ENCODE data around the gene KLC1.

The KLC1 gene

DNA sequence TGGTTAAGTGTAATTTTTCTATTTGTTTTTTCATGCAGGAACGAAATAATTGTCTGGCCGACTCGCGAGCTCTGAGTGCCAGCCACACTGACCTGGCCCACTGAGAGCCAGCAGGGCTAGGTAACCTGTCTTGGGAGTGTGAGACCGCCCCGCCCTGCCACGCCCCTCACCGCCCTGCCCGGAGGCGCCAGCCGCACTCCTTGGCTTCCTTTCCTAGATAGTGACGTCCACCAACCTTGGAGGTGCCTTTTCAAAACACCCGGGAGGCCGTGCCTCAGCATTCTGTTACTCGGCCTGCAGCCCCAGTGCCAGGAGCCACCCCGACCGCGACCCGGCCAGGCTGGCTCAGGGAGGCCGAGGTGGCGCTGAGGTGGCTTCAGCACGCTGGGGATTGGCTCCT is 64.5 kb downstream of the KLC1 start:
- DNase-seq: no peak

DNA sequence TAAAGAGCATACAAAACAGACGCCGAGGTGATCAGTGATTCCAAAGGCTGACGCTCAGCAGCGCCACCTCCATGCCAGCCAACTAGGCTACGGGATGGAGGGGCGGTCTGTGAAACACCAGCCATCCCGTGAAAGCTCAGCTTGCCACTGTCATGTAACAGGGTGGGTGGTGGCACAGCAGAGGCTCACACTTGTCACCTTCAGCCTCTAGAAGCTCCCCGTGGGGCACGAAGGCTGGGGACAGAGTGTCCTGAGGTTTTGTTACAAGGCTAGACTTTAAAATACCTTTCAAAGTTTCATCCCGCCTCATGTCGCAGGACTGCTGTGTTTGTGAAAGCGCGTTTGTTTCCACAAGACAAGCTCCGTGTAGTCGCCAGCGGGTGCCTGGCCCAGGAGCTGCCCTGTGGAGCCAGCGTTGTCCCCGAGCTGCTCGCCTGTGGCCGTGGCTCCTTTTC is 65.6 kb downstream of the KLC1 start:
- no peak for DNase-seq

DNA sequence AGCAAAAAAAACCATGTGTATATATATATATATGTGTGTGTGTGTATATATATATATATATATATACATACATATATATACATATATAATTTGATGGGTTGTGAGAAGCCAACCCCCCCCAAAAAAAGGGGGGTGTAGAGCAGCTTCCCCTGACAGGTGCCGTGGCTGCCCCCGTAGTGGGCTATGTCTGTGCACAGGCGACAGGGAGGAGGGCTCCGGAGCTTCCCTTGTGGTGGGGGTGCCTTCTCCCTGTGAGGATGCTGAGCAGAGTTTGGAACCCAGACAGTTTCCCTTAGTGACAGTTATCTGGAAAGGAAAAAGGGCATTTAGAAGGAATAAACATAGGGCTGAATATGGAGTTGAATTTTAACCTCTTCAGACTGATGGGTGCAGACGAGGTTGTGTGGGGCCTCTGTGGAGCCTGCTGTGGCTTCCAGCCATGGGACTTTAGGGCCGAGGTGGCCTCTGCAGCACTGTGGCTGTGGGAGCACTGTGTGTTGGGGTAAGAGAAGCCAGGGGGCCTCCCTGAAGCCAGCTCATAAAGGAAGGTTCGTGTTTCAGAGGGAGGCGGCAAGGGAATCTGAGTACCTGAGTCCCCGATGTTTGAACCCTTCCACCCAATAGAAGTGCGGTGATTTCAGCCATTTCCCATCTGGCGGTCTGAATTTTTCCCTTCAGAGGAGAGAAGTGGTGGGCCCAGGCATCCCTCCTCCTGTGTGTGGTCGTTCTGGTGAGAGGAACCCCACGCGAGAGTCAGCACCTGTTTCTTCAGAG is 66.5 kb downstream of the KLC1 start:
- no peak for DNase-seq

DNA sequence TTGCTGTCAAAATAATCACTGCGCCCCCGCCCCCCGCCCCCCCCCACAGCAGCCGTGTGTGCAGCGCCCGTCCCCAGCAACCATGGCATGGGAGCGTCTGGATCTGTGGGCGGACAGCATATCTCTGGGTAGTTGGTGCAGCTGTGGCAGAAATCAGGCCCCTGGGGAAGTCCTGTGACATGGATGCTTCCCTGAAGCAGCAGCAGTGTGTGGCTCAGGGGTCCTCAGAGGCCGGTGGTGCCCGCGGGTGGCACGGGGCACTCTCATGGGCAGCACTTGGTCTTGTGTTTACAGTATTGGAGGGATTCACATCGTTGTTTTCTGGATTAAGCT is 67.0 kb downstream of the KLC1 start:
- DNase-seq: no peak

DNA sequence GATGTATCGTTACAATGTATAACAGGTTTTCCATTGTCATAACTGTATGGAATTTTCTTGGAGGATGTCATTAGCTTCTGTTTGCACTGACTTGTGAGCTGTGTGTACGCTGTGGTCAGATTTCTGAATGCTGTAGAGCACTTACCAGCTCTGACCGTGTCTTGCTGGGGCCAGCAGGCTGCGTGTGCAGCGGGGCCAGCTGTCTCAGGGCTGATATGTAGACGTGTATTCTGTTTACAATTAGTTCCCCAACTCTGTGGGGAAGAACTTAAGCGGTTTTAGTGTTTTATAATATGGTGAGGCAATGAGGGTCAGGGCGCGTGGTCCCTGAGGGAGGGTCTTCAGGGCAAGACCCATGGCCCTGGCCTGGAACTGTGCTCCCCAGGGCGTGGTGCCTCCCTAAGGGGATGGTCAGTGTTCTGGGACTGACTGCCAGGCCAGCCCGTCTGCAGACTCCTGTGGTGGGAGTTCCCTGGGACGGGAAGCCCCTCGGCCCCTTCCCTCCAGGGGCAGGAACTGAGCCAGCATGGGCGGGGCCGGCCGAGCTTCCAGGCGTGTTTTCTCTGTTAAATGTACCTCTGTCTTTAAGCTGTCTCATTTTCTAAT is 67.6 kb downstream of the KLC1 start:
- DNase-seq: no peak

DNA sequence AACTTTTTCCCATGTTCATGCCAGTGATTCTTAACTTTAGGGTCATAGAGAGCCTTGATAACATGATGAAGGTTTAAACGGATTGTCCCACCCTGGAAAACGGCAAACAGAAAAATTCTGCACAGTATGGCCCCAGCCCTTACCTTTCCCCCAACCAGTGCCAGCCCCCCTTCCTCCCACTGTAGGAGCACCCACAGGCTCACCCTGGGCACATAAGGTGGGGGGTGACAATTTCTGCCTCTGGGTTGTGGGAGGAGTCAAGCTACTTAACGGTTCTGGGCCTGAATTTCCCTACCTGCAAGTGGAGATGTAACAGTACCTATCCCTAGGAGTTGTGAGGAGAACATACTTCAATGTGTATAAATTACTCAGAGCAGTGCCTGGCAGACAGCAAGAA is 68.2 kb downstream of the KLC1 start:
- no peak for DNase-seq

DNA sequence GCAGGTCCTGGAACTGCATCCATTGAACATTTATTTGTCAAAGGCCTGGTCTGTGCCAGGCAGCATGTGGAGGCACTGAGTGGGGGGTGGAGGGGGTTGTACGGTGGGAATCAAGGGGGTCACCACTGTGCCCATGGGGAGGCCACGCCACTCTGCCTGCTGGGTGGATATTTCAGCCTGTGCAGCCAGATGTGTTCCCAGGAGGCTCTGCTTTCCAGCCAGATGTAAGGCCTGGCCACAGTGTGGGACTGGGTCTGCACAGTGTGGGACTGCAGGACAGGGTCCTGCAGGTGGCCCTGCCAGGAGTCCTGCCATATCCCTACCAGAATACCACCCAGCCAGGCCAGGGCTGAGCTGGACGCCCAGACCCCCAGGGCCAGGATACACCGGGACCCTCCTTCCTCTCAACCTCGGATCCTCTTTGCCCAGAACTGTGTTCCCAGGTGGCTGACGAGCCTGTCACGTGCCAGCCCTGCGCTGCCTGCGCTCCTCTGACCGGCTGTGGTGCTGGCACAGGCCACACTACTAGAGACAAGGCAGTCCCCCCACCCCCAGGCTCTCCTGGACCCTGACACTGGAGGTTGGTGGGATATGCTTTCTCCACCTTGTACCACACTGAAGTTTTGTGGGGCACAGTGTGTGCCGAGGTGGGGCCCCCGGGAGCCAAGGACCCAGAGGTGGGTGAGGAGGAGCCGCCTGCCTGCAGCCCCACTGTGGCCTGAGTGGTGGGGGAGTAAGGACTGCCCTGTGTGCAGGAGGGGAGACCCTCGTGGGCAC is 68.8 kb downstream of the KLC1 start:
- no peak for DNase-seq

DNA sequence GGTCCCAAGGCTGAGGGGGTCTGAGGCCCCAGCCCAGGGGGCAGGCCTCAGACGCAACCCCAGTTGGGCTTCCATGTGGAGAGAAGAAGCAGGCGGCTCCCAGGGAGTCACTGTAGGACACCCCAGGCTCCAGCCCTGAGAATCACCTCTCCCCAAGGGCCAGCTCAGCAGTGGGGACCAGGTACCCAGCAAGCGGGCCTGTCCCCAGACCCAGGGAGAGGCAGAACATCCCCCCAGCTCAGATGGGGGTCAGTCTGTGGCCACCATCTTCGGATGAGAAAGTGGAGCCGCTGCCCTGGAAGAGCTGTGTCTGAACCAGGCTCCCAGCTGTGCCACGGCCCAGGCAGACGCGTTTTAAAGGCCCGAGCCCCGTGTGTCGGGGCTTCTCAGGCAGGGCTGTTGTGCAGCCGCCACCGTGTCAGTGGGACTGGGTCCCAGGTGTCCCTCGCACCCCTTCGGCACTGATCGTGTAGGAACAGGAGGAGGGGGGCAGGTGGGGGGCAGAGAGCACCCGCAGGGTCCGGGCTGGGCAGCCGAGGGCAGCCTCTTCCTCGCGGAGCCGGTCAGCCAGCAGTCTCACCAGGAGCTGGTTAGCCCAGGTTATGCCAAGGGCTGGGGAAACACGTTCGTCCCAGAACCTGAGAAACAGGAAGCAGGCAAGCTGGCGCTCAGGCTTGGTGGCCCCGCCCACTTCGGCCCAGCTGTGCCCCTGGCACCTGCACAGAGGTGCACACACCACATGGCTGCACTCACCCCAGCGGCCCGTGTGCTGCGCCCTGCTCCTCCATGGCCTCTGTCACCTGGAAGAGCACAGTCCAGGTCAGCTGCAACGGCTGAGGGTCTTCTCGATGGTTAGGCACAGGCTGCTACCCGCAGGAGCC is 69.6 kb downstream of the KLC1 start:
- DNase-seq: no peak

DNA sequence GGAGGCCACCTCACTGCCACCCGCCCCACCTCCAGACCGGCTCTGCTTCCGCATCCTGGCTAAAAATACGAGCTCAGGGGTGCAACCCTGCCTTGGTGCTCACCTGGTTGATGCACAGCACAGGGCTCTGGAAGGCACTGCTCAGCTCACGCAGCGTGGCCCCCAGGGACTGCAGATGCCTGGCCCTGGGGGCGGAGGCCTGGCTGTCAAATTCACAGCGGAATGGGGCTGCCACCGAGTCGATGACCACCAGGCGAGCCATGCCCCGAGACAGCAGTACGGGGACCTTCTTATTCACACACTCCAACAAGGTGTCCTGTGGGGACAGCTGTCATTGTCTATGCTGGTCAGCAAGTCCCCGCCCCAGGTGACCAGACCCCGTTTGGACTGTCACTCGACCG is 70.2 kb downstream of the KLC1 start:
- DNase-seq: no peak

DNA sequence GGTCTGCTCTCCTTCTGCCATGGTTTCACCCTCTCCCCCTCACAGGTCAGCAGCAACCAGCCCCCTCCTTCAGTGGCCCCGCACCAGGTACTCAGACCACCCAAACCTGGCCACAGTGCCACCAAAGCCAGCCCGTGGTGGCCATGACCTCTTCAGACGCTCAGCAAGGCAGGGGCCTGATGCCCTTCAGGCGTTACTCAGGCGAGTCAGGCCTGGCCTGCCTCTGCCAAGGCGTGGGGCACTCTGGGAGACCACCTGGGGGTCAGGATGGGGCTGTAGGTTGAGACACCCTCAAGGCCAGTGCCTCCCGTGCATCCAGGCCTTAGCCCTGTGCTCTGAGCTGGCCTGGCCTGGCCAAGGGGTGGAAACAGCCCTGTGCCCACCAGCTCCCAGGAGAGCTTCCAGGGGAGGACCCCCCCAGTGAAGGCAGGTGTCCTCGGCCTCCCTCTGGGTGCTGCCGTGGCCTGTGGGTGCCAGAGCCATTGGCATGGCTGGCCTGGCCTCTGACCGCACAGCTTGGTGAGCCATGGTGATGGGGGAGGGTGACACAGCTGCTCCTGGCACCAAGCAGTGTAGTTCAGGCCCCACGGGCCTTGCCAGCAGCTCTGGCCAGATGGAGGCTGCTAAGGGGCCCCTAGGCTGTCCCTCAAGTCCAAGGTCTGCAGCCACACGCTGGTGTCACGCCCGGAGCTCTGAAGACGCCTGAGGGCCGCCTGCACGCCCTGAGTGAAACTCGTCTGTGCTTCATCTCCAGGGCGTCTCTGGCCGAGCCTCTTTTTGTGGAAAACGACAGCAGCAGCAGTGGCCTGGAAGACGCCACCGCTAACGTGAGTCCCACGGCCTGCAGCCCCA is 71.1 kb downstream of the KLC1 start:
- no peak for DNase-seq

DNA sequence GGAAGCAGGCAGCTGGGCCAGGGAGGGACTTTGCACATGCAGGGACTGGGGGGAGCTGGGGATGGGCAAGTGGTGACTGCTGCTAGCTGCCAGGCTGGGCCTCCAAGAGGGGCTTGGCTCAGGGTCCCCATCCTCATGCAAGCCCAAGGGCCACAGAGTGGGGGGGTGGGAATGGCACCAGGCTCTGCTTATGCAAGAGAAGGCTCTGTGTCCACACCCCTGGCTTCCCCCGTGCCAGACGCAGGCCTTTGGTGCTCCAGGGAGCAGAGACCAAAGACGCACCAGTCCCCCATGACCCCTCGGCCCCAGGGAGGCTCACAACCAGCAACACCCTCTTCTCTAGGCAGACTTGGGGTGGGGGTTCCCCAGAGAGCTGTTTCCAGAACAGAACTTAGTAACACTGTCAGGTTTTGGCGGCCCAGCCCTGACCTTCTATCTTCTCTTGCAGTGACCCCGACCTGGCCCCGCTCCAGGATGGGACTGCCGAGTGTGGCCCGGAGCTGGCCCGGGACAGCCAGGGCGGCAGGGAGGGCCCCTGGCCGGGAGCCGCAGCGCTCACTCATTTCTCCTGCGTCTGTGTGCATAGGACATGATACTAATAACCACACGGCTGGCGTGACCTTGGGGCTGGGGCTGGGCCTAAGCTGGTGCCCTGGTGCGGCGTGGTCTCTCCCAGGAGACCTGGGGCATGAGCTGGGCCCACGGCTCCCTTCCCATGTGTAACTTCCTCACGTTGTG is 71.9 kb downstream of the KLC1 start:
- DNase-seq: no peak

DNA sequence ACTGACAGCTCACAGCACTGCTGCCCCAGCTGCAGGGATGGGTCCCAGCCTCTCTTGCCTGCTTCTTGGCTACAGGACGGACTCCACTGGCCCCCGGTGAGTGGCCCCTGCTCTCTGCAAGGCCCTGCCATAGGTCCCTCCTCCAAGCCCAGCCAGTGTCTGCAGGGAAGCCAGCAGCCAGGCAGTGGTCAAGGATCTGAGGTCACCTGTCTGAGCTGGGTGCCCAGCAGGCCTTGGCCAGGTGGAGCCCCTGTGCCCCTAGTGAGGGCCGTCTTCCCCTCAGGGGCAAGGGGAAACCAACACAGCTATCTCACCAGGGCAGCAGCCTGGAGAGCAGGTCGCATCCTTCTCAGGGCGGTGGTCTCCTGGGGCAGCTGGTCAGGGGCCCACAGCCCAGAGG is 73.1 kb downstream of the KLC1 start:
- DNase-seq: no peak

DNA sequence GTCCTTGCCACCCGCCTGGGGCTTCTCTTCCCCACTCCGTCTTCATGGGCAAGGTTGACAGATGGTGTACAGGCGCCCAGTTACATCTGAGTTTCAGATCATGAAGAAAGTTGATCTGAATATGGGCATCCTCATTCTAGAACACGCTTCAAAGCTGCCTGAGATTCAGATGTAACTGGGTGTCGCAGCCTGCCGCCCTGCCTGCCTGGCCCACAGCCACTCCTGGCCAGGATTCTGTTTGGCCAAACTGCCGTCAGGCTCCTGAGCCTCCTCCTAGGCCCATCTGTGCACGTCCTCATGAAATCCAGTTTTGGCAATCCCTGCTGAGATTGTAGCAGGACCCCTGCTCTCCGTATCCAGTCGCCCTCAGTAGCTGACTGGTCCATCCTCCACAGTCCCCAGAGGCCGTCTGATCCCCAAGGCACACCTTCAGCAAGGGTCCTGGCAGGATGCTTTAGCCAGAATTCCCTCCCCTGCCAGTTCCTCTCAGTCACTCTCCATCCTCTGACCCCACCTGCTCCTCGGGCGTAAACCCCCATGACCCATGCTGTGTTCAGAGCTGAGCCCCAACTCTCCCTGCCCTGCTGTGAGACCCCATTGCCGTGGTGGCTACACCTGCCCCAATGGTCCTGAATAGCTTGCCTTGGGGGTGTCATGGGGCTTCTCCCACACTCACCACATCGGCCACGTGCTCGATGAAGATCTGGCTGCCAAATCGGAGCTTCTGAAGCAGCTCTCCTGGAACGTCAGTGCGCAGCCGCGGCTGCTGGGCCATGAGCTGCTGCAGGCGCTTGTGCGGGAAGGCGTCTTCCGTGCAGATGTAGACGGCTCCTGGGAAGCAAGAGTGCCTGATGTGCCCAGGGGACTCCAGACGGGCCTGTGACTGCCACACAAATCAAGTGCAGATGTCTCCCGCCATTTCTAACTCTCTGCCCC is 73.8 kb downstream of the KLC1 start:
- no peak for DNase-seq

DNA sequence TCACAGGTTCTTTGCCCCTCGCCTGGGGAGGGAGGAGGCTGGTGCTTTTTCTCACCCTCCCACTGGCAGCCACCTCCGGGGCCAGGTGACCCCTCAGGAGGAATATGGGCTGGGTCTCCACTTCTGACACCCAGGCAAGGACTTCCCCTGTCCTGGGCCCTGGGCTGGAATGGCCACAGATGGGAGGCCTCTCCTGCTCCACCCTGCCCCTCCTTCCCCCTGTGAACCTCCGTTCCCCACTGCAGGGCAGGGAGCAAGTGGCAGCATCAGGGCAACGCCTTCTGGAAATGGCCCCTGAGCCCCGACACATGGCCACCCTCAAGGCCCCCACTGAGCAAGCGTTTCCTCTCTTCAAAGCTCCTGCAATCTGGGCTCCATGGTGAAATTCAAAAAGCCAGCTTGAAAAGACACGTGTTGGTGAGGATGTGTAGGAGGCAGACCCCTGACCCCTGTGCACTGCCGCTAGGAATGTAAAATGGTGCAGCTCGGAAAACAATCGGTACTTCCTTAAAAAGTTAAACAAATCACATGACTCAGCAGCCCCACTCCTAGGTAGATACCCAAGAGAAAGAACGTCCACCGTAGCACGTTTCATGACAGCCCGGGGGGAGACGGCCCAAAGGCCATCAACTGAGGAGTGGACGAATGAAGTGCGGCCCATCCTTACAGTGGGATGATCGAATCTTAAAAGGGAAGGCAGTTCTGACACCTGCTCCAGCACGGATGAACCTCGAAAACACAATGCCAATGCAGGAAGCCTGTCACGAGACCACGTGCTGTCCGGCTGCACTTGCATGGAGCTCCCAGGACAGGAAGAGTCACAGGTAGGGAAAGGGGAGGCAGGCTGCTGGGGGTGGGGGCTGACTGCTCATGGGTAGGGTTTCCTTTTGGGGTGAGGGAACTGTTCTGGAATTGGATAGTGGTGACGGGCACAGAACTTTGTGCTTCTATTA is 74.7 kb downstream of the KLC1 start:
- DNase-seq: no peak

DNA sequence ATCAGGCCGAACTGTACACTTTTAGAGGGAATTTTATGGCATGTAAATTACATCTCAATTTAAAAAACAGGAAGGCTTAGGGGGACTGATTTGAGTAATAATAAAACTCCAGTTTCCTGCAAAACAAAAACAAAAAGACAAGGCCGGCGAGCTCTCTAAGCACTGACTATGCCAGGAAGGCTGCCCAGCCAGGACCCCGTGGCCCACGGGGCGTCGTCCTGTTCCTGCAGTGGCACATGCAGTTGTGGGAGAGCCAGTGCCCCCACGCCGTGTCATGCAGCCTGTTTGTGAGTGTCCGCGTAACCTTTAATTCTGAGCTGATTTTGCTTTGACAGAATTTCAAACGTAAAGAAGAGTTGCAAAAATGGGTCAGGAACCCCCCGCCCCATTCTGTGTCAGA is 75.7 kb downstream of the KLC1 start:
- no peak for DNase-seq

DNA sequence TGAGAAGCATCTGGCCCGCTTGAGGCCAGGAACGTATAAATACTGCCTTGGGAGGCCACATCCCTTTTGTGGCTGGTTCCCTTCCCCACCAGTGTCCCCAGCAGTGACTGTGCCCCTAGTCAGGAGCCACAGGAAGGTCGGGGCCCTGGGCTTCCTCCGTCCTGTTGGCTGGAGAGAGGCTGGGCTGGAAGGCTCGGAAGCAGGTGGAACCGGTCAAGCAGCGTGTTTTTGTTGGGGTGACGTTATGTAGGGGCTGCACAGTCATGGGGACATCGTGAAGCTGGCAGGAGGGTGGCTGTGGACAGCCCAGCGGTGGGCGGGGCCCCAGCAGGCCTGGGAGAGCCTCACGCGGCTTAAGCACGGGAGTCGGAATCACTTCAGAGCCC is 76.1 kb downstream of the KLC1 start:
- no peak for DNase-seq

DNA sequence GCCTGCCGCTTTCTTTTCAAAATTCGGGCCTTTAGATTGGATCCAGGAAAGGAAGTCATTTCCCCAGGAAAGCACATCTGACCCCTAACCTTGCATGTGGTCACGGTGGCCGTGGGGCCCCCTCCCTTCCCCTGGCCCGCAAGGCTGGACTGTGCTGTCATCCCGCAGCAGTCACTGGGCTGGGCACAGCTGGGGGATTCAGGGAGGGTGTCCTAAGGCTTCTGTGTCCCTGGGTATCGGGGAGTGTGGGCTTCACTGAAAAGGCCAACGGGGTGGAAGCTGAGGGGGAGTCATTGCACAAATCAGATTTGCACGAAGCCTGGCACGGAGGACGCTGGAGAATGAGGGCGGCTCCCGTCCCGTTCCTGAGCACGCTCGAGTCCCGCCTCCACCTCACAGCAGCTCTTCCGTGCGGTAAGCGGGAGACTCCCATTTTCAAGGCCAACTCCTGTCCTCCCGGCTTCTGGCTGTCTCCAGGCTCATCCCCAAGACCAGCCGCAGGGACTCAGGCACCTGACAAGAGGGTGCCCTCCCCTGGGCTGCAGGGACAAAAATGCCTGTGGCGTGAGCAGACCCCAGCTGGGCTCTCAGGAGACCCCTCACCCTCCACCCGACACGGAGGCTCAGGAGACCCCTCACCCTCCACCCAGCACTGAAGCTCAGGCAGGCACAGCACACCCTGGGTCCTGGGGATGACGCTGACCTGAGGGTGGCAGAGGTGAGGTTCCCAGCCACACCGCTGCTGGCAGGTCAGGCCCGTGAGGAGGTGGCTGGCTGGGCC is 76.7 kb downstream of the KLC1 start:
- DNase-seq: no peak

Measured in kidney glomerular epithelial cell (primary cell).